Measurements from ENCODE around the gene GMDS. TPM values are rescaled to one million over a fixed set of nuclear protein-coding genes. Genes with fewer than 3 reads are reported as not detected.
A peak's percentile ranks its signal among the peaks of the same experiment; 100 is the strongest.

GMDS gene
- total and polyA plus RNA-seq, 2 experiments from 2014 or later: 3.0 to 12.6 TPM

- in situ Hi-C loops (cut with MboI): no loop called here
These were observed 166.5 kb downstream of the GMDS start for GRCh38 chr6:2078888-2079287.

GRCh38 chr6:2077826-2078225 lies 167.6 kb downstream of the GMDS start:
- in situ Hi-C loops (cut with MboI): no loop called here
- no peak for TF ChIP-seq EZH2phosphoT487 (IDR thresholded peaks at IDR 0.05; ENCODE audit: insufficient read depth, low read depth)
- TF ChIP-seq EZH2 (IDR thresholded peaks at IDR 0.05; ENCODE audit: insufficient read depth, poor library complexity, severe bottlenecking): no peak
- no peak for DNase-seq
- no peaks in the 10 kb centered on the region for H3K27me3 ChIP-seq (replicated peaks; ENCODE audit: insufficient read depth)
- H3K9me3 ChIP-seq (ENCODE audit: low read depth): no peaks in the 10 kb centered on the region
- no peak overlapping the region for H2AFZ ChIP-seq
- H3K79me2 ChIP-seq (ENCODE audit: insufficient read depth): no peaks in the 10 kb centered on the region
- H3K36me3 ChIP-seq (ENCODE audit: low read depth): no peaks in the 10 kb centered on the region
- H3K27ac ChIP-seq: no peak overlapping the region
- H3K4me1 ChIP-seq (ENCODE audit: insufficient read depth): no peaks in the 10 kb centered on the region
- H4K20me1 ChIP-seq (ENCODE audit: insufficient read depth): no peaks in the 10 kb centered on the region
- 95% methylated on average over 1 of the region's 1 CpG for WGBS, 2 experiments (ENCODE audit: low coverage in 1 of 2, low lambda C conversion rate in 2 of 2, missing lambda C conversion rate in 2 of 2)
- no peaks in the 10 kb centered on the region for H3K9me2 ChIP-seq (ENCODE audit: insufficient read depth)
- no peak overlapping the region for H3K4me2 ChIP-seq (ENCODE audit: unreplicated experiment)
- H3K9ac ChIP-seq: no peak overlapping the region
- H3K4me3 ChIP-seq: no peak overlapping the region
- H3F3A ChIP-seq (ENCODE audit: insufficient read depth): no peaks in the 10 kb centered on the region

More at GRCh38 chr6:2078888-2079287, 166.5 kb downstream of the GMDS start:
- H3K9me2 ChIP-seq (ENCODE audit: insufficient read depth): no peaks in the 10 kb centered on the region
- H3K4me1 ChIP-seq (ENCODE audit: insufficient read depth): no peaks in the 10 kb centered on the region
- H3K9ac ChIP-seq: no peak overlapping the region
- no peaks in the 10 kb centered on the region for H3K36me3 ChIP-seq (ENCODE audit: low read depth)
- no peaks in the 10 kb centered on the region for H4K20me1 ChIP-seq (ENCODE audit: insufficient read depth)
- H3K4me2 ChIP-seq (ENCODE audit: unreplicated experiment): no peak overlapping the region
- 68 to 84% methylated on average over 1 of the region's 1 CpG for WGBS, 2 experiments (ENCODE audit: low coverage in 1 of 2, low lambda C conversion rate in 2 of 2, missing lambda C conversion rate in 2 of 2)
- no peak for DNase-seq
- H3K79me2 ChIP-seq (ENCODE audit: insufficient read depth): no peaks in the 10 kb centered on the region
- no peaks in the 10 kb centered on the region for H3F3A ChIP-seq (ENCODE audit: insufficient read depth)
- no peak overlapping the region for H3K27ac ChIP-seq
- TF ChIP-seq EZH2 (IDR thresholded peaks at IDR 0.05; ENCODE audit: insufficient read depth, poor library complexity, severe bottlenecking) (no peak), EZH2phosphoT487 (IDR thresholded peaks at IDR 0.05; ENCODE audit: insufficient read depth, low read depth) (no peak)
- H3K27me3 ChIP-seq (replicated peaks; ENCODE audit: insufficient read depth): no peaks in the 10 kb centered on the region
- H3K4me3 ChIP-seq: no peak overlapping the region
- H3K9me3 ChIP-seq (ENCODE audit: low read depth): no peaks in the 10 kb centered on the region
- H2AFZ ChIP-seq: no peak overlapping the region

GRCh38 chr6:2073476-2073875 lies 171.9 kb downstream of the GMDS start:
- Histone ChIP-seq H3K9me3 (ENCODE audit: low read depth) (no peaks in the 10 kb centered on the region), H3F3A (ENCODE audit: insufficient read depth) (no peaks in the 10 kb centered on the region), H3K4me3 (no peak overlapping the region), H3K9me2 (ENCODE audit: insufficient read depth) (no peaks in the 10 kb centered on the region), H3K4me2 (ENCODE audit: unreplicated experiment) (no peak overlapping the region), H3K27ac (no peak overlapping the region), H3K27me3 (replicated peaks; ENCODE audit: insufficient read depth) (no peaks in the 10 kb centered on the region), H3K9ac (no peak overlapping the region), H3K79me2 (ENCODE audit: insufficient read depth) (no peaks in the 10 kb centered on the region), H3K4me1 (ENCODE audit: insufficient read depth) (no peaks in the 10 kb centered on the region), H2AFZ (no peak overlapping the region), H4K20me1 (ENCODE audit: insufficient read depth) (no peaks in the 10 kb centered on the region), H3K36me3 (ENCODE audit: low read depth) (no peaks in the 10 kb centered on the region)
- no peak for DNase-seq
- in situ Hi-C loops (cut with MboI): no loop called here
- TF ChIP-seq EZH2 (IDR thresholded peaks at IDR 0.05; ENCODE audit: insufficient read depth, poor library complexity, severe bottlenecking) (no peak), EZH2phosphoT487 (IDR thresholded peaks at IDR 0.05; ENCODE audit: insufficient read depth, low read depth) (no peak)
- WGBS, 2 experiments (ENCODE audit: low coverage in 1 of 2, low lambda C conversion rate in 2 of 2, missing lambda C conversion rate in 2 of 2): 71 to 83% methylated on average over 2 of the region's 2 CpGs

GRCh38 chr6:2072453-2072852 lies 173.0 kb downstream of the GMDS start:
- H3K36me3 ChIP-seq (ENCODE audit: low read depth): no peaks in the 10 kb centered on the region
- H3K4me3 ChIP-seq: no peak overlapping the region
- H3K9ac ChIP-seq: no peak overlapping the region
- no peak overlapping the region for H3K27ac ChIP-seq
- TF ChIP-seq EZH2phosphoT487 (IDR thresholded peaks at IDR 0.05; ENCODE audit: insufficient read depth, low read depth): no peak
- no peak for TF ChIP-seq EZH2 (IDR thresholded peaks at IDR 0.05; ENCODE audit: insufficient read depth, poor library complexity, severe bottlenecking)
- H3K9me2 ChIP-seq (ENCODE audit: insufficient read depth): no peaks in the 10 kb centered on the region
- H3K27me3 ChIP-seq (replicated peaks; ENCODE audit: insufficient read depth): no peaks in the 10 kb centered on the region
- H3K9me3 ChIP-seq (ENCODE audit: low read depth): no peaks in the 10 kb centered on the region
- no peaks in the 10 kb centered on the region for H3K4me1 ChIP-seq (ENCODE audit: insufficient read depth)
- H3F3A ChIP-seq (ENCODE audit: insufficient read depth): no peaks in the 10 kb centered on the region
- no peaks in the 10 kb centered on the region for H3K79me2 ChIP-seq (ENCODE audit: insufficient read depth)
- no peaks in the 10 kb centered on the region for H4K20me1 ChIP-seq (ENCODE audit: insufficient read depth)
- H3K4me2 ChIP-seq (ENCODE audit: unreplicated experiment): no peak overlapping the region
- peak; percentile 28 for DNase-seq
- in situ Hi-C loops (cut with MboI): no loop called here
- no peak overlapping the region for H2AFZ ChIP-seq

- TF ChIP-seq EZH2 (IDR thresholded peaks at IDR 0.05; ENCODE audit: insufficient read depth, poor library complexity, severe bottlenecking) (no peak), EZH2phosphoT487 (IDR thresholded peaks at IDR 0.05; ENCODE audit: insufficient read depth, low read depth) (no peak)
- in situ Hi-C loops (cut with MboI): no loop called here
- DNase-seq: no peak
These were observed 181.9 kb downstream of the GMDS start for GRCh38 chr6:2063547-2063946.

More at GRCh38 chr6:2063547-2063946, 181.9 kb downstream of the GMDS start:
- H3K27me3 ChIP-seq (replicated peaks; ENCODE audit: insufficient read depth): no peaks in the 10 kb centered on the region
- H3K9me2 ChIP-seq (ENCODE audit: insufficient read depth): no peaks in the 10 kb centered on the region
- H3K9ac ChIP-seq: no peak overlapping the region
- no peak overlapping the region for H3K27ac ChIP-seq
- no peak overlapping the region for H3K4me3 ChIP-seq
- no peaks in the 10 kb centered on the region for H3K79me2 ChIP-seq (ENCODE audit: insufficient read depth)
- H3K4me2 ChIP-seq (ENCODE audit: unreplicated experiment): no peak overlapping the region
- no peaks in the 10 kb centered on the region for H3K9me3 ChIP-seq (ENCODE audit: low read depth)
- H2AFZ ChIP-seq: no peak overlapping the region
- H4K20me1 ChIP-seq (ENCODE audit: insufficient read depth): no peaks in the 10 kb centered on the region
- H3F3A ChIP-seq (ENCODE audit: insufficient read depth): no peaks in the 10 kb centered on the region
- no peaks in the 10 kb centered on the region for H3K36me3 ChIP-seq (ENCODE audit: low read depth)
- H3K4me1 ChIP-seq (ENCODE audit: insufficient read depth): no peaks in the 10 kb centered on the region
- 77 to 81% methylated on average over 3 of the region's 3 CpGs for WGBS, 2 experiments (ENCODE audit: low coverage in 1 of 2, low lambda C conversion rate in 2 of 2, missing lambda C conversion rate in 2 of 2)
